ENCODE results near the gene EXOC3.

The EXOC3 gene

DNA sequence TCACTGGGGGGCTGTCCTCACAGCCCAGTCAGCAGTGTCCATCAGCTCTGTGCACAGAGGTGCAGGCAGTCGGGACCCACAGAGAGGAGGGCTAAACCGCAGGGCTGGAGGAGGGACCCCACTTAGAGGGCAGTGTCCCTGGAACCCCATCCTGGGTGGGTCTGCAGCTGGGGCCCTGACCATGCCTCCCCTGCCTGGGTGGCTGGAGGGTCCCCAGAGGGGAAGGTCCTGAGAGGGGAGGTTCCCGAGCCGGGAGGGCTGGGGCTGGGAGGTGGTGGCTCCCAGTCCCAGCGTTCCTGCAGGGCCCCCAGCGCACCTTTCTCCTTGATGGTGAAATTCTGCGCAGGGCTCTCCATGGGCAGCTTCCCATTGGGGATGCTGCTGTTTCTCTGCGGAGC, 32.7 kb downstream of the EXOC3 start:
- H3K36me3 ChIP-seq: peaks cover 26% of the 10 kb centered on the region
- H3K27ac ChIP-seq: no peak overlapping the region
- no peak overlapping the region for H3K4me3 ChIP-seq (ENCODE audit: low read depth, low read length)
- TF ChIP-seq, protein P1, sequence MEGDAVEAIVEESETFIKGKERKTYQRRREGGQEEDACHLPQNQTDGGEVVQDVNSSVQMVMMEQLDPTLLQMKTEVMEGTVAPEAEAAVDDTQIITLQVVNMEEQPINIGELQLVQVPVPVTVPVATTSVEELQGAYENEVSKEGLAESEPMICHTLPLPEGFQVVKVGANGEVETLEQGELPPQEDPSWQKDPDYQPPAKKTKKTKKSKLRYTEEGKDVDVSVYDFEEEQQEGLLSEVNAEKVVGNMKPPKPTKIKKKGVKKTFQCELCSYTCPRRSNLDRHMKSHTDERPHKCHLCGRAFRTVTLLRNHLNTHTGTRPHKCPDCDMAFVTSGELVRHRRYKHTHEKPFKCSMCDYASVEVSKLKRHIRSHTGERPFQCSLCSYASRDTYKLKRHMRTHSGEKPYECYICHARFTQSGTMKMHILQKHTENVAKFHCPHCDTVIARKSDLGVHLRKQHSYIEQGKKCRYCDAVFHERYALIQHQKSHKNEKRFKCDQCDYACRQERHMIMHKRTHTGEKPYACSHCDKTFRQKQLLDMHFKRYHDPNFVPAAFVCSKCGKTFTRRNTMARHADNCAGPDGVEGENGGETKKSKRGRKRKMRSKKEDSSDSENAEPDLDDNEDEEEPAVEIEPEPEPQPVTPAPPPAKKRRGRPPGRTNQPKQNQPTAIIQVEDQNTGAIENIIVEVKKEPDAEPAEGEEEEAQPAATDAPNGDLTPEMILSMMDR (IDR thresholded peaks at IDR 0.05; ENCODE audit: low read depth, low read length): no peak
- no peak for DNase-seq
- H3K27me3 ChIP-seq (ENCODE audit: insufficient read depth, low read depth, severe bottlenecking): peaks cover 24% of the 10 kb centered on the region
- no peaks in the 10 kb centered on the region for H3K9me3 ChIP-seq (ENCODE audit: severe bottlenecking)

- Histone ChIP-seq H3K27ac (no peak overlapping the region), H3K9me3 (ENCODE audit: severe bottlenecking) (no peaks in the 10 kb centered on the region), H3K36me3 (peaks cover 20% of the 10 kb centered on the region), H3K4me3 (ENCODE audit: low read depth, low read length) (no peak overlapping the region), H3K27me3 (ENCODE audit: insufficient read depth, low read depth, severe bottlenecking) (peaks cover 24% of the 10 kb centered on the region)
- no peak for DNase-seq
- TF ChIP-seq, protein P1 (IDR thresholded peaks at IDR 0.05; ENCODE audit: low read depth, low read length): no peak
Measured at GRCh38 chr5:476102-476813, 33.3 kb downstream of the EXOC3 start.

DNA sequence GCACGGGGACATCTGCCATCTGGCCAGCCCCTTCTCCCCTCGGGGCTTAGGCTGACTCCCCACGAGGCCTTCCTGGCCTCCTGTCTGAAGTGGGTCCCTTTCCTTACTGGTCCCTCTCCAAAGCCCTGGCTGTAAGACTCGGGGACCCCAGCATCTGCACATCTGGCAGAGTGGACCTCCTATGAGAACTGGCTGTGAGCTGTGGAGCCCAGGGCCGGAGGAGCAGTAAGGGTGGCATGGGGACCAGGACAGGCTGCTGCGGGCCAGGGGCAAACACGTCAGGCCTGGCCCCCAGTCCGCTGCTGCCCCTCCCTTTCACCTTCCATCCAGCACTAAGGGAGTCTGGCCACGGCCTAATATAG, 33.8 kb downstream of the EXOC3 start:
- Histone ChIP-seq H3K36me3 (peaks cover 15% of the 10 kb centered on the region), H3K27me3 (ENCODE audit: insufficient read depth, low read depth, severe bottlenecking) (peaks cover 24% of the 10 kb centered on the region), H3K4me3 (ENCODE audit: low read depth, low read length) (no peak overlapping the region), H3K27ac (no peak overlapping the region), H3K9me3 (ENCODE audit: severe bottlenecking) (no peaks in the 10 kb centered on the region)
- TF ChIP-seq, protein P1 (IDR thresholded peaks at IDR 0.05; ENCODE audit: low read depth, low read length): no peak
- DNase-seq: no peak

- Histone ChIP-seq H3K27ac (no peak overlapping the region), H3K4me3 (ENCODE audit: low read depth, low read length) (no peak overlapping the region)
Measured at GRCh38 chr5:477247-477646, 34.3 kb downstream of the EXOC3 start.

DNA sequence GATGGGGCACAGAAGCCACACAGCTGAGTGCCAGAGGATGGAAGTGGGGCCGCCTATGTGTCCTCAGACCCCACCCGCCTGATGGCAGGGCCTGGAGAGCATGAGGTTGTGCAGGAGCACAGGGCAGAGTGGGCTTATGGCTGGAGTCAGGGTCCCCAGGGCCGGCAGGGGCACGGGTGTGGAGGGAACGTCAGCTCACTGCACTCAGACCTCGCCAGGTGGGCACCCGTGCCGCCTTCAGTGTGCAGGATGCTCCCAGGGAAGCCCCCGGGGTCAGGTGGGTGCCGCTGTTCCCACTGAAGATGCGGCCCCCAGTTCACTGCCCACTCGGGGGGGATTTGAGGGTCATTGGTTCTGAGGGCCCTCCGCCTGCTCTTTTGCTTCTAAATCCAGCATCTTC, 34.9 kb downstream of the EXOC3 start:
- Histone ChIP-seq H3K36me3 (peaks cover 6% of the 10 kb centered on the region; the same call in 1 of the 2 replicates), H3K9me3 (ENCODE audit: severe bottlenecking) (no peaks in the 10 kb centered on the region), H3K27me3 (ENCODE audit: insufficient read depth, low read depth, severe bottlenecking) (peaks cover 24% of the 10 kb centered on the region), H3K27ac (no peak overlapping the region), H3K4me3 (ENCODE audit: low read depth, low read length) (no peak overlapping the region)
- TF ChIP-seq, protein P1 (IDR thresholded peaks at IDR 0.05; ENCODE audit: low read depth, low read length): no peak
- no peak for DNase-seq

More at GRCh38 chr5:477247-477646, 34.3 kb downstream of the EXOC3 start:
- Histone ChIP-seq H3K36me3 (peaks cover 10% of the 10 kb centered on the region), H3K27me3 (ENCODE audit: insufficient read depth, low read depth, severe bottlenecking) (peaks cover 24% of the 10 kb centered on the region), H3K9me3 (ENCODE audit: severe bottlenecking) (no peaks in the 10 kb centered on the region)
- DNase-seq: no peak
- TF ChIP-seq, protein P1 (IDR thresholded peaks at IDR 0.05; ENCODE audit: low read depth, low read length): no peak

Measured in WERI-Rb-1 (cell line).